Activated CD8-positive, alpha-beta memory T cell treated with anti-CD3 and anti-CD28 coated beads, Interleukin-2, amount 50 U/mL, for 24 hours (primary cell): Measurements from ENCODE around the gene LLGL1.

Experiments used
- DNase-seq: peaks from one replicate; pipeline ENCODE4 v3.0.0-alpha.2; 2020; ENCODE audit errors: extremely low read depth

The LLGL1 gene

DNA sequence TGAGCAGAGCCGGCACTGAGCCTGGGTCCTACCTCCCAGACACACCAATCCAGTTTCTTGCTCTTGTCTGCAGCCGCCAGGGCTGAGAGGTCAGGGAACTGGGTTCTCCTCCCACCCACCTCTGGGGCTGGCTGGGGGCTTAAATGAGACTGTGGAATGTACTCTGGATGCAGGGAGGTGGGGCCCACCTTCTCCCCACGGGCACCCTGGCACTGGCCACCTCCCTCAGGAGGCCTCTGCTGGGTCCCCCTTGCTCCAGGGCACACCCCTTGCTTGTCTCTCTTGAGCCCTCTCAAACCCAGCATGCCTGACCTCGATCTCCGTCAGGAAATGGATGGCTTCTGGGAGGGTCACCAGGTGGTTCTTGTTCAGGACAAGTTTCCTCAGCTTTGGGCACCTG is 26.7 kb downstream of the LLGL1 start:
- DNase-seq = no peak

DNA sequence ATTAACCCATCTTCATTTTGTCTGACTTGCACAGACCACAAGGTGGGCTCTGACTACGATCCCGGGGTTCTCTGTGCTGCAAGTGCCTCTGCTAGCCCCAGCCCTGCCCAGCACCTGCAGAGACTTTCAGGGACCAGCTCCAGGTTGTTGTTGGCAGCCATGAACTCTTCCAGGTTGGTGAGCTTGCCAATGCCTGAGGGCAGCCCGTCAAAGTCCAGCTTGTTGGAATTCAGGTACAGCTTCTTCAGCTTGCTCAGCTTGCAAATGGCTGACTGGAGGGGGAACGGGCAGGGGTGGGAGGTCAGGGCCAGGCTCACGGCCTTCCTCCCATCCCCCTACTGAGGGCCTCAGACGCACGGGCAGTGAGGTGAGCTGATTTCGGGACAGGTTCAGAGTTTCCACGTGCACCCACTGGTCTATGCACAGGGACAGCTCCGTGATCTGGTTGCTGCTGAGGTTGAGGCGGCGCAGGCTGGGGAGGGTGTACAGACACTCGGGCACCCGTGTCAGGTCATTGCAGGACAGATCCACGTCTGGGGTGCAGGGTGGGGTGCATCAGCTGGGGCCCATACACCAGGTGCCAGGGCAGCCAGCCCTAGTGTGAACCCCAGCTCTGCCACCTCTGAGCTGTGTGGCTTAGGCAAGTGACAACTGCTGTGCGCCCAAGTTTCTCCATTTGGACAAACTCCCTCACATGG is 27.9 kb downstream of the LLGL1 start:
- DNase-seq = no peak

DNA sequence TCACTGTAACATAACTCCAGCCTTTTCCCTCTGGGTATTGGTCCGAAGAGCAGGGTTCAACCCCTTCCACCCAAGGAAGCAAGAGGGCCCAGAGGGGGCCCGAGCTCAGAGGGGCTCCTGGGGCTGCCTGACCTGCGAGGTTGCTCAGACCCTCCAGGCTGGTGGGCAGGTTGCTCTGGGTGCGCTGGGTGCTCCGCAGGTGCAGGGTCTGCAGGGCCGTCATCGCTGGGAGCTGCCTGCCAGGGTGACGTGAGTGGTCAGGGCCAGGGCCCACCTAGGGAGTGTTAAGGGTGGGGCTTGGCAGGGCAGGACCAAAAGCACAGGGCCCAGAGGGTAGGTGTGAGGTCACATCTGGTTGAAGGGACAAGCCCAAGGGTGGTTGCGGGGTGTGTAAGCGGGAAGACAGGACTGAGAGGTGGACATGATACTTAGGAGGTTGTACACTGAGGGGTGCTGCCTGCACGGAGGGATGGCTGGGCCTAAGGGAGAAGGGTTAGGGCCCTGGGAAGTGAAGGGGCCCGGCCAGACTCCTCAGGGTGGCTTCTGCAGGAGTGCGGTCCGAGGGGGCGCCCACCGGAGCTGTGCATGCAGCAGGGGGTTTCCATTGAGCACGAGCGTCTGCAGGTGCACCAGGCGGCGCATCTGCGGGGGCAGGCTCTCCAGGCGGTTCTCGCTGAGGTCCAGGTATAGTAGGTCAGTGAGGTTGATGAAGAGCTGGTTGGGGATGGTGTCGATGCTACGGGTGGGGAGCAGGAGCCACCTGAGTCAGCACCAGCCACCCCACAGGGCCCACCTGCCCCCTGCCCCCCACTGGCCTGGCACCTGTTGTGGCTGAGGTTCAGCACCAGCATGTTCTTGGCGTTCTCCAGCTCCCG is 28.7 kb downstream of the LLGL1 start:
- DNase-seq = no peak

DNA sequence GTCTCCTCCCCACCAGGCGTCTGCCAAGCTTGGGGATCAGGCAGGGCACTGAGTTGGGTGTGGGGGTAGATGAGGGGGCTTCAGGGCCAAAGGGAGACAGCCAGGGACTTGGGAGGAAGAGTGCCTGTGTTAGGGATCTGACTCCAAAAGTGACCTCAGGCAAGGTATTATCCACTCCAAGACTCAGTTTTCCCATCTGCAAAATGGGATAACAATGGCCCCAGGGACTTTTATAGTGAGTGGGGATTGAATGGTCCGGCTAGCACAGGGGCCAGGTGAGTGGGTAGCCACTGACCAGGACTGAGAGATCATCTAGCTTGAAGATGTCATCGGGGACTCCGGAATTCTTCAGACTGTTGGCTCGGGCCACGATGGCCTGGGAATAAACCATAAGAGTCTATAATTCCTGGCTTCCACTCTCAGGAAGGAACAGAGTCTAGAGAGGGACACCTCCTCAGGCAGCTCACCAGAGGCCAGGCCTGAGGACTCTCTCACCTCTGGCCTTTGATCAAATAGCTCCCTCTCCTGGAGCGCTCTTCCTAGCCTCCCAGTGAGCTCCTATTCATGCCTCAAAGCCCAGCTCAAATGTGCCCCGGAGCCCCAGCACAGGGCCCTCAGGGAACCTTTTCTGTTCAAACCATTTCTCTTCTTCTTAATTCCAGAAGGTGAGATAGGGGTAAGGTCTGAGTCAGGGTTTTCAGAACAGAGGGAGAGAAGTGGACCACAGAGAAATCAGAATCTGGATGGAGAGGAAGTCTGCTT is 29.6 kb downstream of the LLGL1 start:
- DNase-seq = no peak

DNA sequence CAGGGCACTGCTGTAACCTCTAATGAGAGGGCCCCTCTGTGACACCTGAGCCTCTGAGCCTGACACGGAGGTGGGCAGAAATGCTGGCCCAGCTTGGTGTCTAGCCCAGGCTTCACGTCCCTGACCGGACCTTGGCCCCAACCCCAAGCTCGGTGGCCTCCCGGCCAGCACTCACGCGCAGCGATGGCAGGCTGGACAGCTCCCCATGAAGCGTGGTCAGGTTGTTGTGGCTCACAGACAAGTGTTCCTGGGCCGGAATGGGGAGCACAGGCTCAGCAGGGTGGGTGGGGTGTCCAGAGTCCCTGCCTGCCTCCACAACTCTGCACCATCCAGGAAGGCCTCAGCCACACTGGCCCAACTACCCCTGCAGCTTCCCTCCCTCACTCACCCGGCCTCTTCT is 30.9 kb downstream of the LLGL1 start:
- DNase-seq = no peak

DNA sequence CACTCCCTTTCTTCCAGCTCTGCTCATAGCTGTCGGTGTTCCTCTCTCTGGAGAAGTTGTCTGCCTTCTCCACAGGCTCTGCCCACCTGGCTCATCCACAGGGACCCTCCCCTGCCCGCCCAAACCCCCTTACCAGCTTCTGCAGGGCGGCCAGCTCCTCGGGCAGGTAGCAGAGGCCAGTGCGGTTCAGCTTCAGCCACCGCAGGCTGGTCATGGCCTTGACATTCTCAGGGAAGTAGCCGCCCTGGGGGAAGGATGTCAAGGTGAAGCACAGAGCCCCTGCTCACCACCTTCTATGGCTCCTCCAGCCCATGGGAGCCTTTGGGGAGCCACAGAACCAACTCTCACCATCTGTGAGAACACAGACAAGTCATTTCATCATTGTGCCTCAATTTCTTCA is 31.3 kb downstream of the LLGL1 start:
- no peak for DNase-seq

DNA sequence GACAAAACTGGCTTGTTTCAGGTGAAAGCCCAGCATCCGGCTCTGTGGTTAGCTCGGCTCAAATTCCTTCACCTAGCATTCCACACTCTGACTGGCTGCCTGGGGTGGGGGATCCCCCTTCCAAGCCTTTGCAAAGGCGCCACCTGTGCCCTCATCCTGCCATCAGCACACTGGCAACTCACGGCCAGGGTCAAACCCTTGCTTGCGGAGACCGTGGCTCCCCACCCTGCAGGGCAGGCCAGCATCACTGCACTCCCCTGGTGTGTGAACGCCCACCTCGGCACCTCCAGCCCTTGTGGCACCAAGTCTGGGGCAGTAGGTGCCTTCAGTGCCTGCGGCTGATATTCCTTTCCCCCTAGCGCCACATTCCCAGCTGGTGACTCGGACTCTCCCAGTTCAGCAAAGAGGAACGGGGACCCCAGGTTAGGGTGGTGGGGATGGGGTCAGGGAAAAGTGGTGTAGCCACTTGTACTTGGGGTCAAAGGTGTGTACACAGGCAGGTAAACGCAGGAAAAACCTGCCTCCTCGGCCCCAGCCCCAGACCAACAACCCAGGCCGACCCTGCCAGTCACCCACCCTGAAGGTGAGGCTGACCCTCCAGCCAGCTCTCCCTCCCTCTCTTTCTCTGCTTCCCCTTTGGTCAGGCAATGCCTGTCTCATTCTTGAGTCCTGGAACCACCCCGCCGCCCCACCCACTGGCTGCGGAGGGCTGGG is 32.0 kb downstream of the LLGL1 start:
- DNase-seq = no peak

DNA sequence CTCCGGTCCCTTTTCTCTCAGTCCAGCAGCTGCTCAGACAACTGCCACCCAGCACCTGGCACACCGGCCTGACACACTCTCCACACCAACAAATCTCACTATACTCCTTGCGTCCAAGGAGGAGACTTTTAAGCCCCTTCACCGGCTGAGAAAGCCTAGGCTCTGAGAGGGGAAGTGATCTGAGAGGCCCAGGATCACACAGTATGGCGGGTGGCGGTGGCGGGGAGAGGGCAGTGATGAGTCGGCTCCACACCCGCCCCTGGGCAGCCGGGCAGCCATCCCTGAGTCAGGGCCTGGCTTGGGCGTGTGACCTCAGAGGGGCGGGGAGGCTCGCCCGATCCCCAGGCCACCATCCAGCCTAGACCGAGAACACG is 32.5 kb downstream of the LLGL1 start:
- DNase-seq = no peak

DNA sequence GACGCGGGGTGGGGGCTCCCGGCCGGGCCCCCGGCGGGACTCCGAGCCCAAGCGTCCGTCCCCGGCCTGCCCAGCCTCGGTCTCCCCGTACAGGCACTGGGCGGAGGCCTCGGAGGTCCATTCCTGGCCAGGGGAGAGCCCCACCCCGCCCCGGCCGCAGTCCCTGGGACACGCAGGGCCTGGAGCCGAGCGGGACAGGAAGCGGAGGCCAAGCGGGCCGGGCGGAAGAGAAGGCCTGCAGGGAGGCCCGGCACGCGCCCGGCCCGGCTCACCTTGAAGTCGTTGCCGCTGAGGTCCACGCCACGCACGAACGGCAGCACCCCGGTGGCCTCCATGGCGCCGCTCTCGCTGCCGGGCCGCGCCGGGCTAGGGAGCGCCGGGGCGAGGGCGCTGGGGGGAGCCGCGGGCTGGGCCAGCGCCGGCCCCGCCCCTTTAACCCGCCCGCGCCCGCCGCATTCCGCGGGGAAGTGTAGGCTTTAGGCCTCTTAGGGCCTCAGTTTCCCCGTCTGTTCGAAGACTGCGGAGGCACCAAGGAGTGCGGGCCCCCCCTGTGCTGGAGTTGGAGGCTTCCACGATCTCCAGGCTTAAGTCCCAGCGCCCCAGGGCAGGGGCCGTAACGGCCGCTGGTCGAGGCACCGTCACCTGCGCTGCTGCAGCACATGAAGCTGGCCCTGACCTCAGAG is 33.1 kb downstream of the LLGL1 start, which contains the start of gene FLII:
TSS of gene FLII (minus strand) at position 383 of the 683 bp plus-strand sequence. CDS start at position 335, 48 bp downstream.
- no peak for DNase-seq

DNA sequence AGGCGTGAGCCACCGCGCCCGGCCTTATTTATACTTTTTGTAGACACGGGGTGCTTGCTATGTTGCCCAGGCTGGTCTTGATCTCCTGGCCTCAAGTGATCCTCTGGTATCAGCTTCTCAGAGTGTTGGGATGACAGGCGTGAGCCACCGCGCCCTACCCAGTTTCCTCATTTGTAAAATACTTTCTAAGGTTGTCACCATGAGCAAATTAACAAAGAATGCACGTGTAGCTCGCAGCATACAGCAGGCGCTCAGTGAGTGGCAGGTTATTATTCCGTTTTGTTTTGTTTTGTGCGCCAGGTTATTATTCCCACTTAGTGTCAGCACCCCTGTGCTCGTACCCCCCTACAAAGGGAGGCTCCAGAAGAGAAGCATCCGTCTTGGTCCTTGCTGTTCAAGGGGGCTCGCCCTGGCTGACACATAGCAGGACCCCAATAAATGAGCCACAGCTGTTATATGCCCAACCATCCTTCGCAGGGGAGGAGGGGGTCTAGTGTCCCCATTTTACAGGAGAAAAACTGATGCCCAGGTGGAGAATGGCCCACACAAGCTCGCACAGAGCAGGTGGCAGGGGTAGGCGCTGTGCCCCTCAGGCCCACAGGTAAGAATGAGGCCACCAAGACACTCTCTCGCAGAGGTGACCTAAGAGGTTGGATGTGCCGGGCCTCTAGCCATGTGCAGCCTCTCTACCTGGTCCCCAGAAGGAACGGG is 34.3 kb downstream of the LLGL1 start:
- no peak for DNase-seq

DNA sequence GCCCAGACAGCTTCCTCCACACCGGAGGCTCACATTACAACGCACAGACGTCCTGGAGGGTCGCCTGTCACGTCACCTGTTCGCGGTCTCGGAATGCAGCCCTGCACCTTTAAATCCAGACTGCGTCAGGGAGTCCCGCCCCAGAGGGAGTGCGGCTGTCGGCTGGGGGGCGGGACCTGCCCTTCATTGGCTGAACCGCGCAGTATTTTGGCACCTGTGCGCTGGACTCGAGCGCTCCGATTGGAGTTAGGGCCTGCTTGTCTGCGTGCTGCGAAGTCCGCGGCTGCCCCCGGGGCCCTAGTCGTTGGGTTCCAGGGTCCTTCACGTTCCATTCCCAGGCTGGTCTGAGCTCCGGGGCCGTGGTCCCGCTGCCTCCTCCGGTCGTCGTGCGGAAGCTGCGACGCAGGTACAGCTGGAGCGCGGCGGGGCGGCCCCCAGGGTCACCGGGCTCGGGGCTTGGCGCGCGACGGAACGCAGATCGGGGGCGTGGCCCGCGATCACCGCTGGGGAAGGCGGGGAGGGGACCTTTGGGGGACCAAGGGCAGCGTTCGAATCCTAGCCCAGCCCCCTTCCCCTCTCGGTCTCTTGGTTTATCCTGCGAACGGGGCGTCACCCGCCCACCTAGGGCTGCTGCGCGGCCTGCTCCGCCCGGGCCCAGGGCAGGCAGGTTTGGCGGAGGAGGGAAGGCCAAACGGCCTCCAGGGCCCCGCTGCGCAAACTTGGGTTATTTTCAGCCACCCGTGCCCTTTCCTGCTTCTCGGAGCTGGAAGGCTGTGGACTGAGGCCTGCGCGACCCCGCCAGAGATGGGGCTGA is 35.1 kb downstream of the LLGL1 start, which contains the start of gene MIEF2:
TSS of gene MIEF2 (plus strand) at position 331 of the 814 bp plus-strand sequence. CDS start 2,059 bp downstream, outside the sequence.
- peak; percentile 82 for DNase-seq

DNA sequence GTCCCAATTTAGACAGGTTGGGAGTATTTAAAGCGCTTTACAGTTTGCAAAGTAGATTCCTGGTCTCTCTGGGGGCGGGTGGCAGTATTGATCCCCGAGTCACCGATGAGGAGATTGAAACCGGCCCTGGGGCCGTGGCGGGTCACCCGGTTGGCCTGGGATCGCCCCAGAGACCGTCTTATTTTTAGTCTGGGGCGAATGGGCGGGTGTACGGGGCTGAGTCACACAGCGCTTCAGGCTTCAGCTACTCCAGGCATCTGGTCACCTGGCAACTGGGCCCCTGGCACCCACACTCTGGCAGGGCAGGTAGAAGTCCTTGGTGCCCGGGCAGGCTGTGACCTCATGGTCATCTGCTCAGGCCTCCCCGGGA is 35.7 kb downstream of the LLGL1 start:
- DNase-seq = no peak

DNA sequence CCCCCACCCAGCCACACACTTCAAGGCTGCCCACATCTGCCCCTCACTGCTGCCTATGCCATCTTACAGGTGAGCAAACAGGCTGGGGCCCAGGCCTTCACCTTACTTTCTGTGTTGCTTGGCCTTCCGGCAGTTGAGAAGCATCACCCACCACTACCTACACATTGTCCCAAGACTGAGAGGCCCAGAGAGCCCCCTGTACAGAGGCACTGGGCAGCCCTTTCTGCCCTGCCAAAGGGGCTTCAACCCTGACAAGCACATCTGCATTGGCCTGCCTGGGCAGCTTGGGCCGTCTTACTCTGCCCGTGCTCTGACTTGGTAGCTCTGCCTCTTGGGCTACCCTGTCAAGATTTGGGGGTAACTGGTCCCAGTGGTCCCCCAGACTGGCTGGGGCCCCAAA is 36.2 kb downstream of the LLGL1 start:
- no peak for DNase-seq

DNA sequence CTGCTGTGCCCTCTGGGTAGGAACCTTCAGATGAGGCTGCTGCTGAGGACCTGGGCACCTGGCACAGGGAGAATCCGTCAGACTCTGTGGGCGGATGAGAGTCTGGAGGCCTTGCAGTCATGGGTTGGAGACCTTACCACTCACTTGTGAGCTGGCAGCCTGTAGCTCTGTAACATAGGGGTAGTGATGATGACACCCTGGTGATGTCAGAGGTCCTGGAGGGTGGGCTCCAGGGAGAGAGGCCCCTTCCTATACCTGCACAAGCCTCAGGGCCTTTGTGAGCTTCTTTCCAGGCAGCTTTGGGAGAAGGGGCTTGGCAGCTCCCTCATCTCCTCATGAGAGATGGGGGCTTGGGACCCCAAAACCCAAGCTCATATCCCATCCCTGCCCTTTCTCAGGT is 36.7 kb downstream of the LLGL1 start:
- no peak for DNase-seq

DNA sequence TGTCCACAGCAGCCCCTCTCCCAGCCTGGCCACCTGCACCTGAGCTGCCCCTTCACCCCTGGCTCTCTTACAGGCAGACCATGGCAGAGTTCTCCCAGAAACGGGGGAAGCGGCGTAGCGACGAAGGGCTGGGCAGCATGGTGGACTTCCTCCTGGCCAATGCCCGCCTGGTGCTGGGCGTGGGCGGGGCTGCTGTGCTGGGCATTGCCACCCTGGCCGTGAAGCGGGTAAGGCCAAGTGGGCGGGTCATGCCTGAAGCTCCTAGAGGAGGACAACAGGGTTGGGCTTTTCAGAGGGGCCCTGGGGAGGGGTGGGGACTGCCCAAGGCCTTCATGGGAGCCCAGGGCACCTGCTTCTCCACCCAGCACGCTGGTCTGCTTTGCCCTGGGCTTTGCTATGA is 37.2 kb downstream of the LLGL1 start:
- no peak for DNase-seq

DNA sequence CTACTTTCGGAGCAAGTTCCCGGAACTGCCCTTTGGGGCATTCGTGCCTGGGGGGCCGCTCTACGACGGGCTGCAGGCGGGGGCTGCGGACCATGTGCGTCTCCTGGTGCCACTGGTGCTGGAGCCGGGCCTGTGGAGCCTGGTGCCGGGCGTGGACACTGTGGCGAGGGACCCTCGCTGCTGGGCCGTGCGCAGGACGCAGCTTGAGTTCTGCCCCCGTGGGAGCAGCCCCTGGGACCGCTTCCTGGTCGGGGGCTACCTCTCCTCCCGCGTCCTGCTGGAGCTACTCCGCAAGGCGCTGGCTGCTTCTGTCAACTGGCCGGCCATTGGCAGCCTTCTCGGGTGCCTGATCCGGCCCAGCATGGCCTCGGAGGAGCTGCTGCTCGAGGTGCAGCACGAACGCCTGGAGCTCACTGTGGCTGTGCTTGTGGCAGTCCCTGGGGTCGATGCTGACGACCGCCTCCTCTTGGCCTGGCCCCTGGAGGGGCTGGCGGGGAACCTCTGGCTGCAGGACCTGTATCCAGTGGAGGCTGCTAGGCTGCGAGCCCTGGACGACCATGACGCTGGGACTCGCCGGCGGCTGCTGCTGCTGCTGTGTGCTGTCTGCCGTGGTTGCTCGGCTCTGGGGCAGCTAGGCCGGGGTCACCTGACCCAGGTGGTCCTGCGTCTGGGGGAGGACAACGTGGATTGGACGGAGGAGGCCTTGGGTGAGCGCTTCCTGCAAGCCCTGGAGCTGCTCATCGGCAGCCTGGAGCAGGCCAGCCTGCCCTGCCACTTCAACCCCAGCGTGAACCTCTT is 38.6 kb downstream of the LLGL1 start:
- DNase-seq = no peak

DNA sequence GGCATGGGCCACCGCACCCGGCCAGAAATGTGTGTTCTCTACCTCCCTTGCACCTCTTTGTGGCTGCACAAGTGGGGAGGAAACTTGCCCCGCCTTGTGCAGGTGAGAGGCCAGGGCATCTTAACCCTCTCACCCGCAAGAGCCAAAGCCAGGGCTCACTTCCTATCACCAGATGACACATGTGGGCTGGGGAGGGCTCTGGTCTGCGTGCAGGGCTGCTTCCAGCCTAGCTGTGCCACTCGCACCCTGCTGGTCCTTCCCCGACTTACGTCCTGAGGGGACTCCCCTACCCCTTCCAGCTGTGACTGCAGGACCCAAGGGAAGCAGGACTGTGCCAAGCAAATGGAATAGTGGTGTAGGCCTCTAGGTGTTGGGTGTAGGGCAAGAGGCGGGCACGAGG is 41.9 kb downstream of the LLGL1 start:
- no peak for DNase-seq

DNA sequence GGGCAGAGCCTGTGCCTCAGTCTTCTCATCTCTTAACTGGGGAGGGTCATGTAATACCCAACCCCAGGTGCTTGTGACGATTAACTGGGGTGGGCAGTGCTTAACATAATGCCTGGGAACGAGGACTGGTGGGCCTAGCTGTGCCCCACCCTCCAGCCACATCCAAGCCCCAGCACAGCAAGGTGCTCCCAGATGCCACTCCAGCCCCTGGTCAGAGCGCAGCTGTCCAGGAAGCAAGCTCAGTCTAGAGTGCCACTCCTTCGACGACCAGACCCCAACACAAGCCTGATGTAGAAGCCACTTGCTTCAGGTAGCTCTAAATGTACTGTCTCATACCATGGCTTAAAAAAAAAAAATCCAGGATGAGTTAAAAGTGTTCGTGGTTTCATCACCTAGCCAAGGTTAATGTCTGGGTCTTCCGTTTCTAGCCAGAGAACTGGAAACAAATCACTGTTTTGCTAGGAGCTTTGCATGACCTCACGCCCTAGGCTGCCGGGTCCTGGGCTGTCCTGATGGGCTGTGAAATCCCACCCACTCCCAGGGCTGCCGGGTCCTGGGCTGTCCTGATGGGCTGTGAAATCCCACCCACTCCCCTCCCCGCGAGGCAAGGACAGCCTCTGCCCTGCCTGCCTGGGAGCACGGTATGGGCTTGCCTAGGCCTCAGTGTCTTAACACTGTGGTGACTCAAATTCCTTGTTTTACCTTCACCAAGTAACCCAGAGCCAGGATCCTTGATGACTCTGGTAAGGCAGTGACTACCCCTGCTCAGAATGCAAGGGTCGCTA is 42.7 kb downstream of the LLGL1 start:
- no peak for DNase-seq
